Measurements from ENCODE around the gene MGAT4B.

DNA sequence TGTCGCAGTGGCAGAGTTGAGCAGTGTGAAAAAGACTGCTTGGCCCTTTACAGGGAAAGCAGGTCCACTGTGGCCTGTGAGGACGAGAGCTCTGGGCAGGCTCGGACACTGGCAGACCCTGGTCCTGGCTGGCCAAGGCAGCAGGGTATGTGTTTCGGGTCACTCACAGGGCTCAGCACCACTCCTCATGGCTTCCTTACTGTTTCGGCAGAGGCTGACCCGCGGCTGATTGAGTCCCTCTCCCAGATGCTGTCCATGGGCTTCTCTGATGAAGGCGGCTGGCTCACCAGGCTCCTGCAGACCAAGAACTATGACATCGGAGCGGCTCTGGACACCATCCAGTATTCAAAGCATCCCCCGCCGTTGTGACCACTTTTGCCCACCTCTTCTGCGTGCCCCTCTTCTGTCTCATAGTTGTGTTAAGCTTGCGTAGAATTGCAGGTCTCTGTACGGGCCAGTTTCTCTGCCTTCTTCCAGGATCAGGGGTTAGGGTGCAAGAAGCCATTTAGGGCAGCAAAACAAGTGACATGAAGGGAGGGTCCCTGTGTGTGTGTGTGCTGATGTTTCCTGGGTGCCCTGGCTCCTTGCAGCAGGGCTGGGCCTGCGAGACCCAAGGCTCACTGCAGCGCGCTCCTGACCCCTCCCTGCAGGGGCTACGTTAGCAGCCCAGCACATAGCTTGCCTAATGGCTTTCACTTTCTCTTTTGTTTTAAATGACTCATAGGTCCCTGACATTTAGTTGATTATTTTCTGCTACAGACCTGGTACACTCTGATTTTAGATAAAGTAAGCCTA lies 29.8 kb upstream of the MGAT4B start:
- TF ChIP-seq, protein P1, sequence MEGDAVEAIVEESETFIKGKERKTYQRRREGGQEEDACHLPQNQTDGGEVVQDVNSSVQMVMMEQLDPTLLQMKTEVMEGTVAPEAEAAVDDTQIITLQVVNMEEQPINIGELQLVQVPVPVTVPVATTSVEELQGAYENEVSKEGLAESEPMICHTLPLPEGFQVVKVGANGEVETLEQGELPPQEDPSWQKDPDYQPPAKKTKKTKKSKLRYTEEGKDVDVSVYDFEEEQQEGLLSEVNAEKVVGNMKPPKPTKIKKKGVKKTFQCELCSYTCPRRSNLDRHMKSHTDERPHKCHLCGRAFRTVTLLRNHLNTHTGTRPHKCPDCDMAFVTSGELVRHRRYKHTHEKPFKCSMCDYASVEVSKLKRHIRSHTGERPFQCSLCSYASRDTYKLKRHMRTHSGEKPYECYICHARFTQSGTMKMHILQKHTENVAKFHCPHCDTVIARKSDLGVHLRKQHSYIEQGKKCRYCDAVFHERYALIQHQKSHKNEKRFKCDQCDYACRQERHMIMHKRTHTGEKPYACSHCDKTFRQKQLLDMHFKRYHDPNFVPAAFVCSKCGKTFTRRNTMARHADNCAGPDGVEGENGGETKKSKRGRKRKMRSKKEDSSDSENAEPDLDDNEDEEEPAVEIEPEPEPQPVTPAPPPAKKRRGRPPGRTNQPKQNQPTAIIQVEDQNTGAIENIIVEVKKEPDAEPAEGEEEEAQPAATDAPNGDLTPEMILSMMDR (conservative IDR thresholded peaks at IDR 0.05; ENCODE audit: low read length) = no peak
- no peak for TF ChIP-seq EZH2phosphoT487 (IDR thresholded peaks at IDR 0.05; ENCODE audit: borderline replicate concordance, low read depth, low read length)
